HG03432 (cell line): ENCODE results near the gene ABR.
"Not testable (repeated sequence)": the region's sequence is repeated elsewhere in the genome, so short reads cannot be mapped to it uniquely, and the experiment has no call there.

Experiments
- ATAC-seq: cut with Tn5 transposase; IDR thresholded peaks from one replicate; pipeline ENCODE4 v1.9.1; 2021; ENCODE audit warnings: mild to moderate bottlenecking, moderate library complexity; ENCODE audit not compliant: unreplicated experiment

Gene ABR

DNA sequence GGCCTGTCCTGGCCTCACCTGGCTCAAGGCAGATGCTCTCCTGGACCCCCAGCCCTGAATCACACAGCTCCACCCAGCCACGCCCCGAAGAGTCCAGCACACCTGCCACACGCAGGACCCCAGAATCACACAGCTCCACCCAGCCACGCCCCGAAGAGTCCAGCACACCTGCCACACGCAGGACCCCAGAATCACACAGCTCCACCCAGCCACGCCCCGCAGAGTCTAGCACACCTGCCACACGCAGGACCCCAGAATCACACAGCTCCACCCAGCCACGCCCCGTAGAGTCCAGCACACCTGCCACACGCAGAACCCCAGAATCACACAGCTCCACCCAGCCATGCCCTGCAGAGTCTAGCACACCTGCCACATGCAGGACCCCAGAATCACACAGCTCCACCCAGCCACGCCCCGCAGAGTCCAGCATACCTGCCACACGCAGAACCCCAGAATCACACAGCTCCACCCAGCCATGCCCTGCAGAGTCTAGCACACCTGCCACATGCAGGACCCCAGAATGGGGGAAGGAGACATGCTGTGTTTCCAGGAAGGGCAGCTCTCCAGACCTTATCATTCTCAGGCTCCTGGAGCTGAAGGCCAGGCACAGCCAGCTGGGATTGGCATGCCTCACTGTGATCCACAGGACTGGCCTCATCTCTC, 105.7 kb downstream of the ABR start:
- not testable (repeated sequence) for ATAC-seq

DNA sequence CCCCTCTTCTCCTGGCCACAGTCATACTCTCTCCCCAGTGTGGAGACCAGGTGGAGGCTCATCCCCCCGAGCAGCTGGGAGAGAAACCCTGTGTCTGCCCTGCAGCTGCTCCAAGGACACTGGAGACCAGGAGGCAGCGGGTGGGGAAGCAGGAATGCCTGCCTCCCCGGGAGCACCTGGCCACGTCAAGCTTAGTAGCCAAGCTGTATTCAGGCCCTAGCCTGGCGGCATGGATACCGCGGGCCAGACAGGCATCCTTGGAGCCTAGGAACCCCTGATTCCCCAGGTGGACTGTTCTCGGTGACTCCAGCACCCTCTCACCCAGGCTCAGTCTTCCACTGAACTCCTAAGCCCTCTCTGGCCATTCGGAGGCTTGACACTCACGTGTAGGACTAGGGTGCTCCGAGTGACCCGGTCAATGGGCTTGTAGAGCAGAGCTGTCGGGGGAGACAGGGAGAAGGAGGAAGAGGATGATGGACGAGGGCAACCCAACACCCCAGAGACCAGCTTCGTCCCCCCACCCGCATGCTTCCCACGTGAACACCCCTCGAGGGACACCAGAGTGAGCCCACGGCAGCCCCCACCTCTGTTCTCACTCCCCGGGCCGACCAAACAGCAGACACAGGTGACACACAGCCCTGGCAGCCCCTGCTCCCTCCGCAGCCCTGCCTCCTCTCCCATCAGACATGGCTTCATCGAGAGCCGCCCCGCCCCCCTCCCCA, 106.4 kb downstream of the ABR start:
- no peak for ATAC-seq

DNA sequence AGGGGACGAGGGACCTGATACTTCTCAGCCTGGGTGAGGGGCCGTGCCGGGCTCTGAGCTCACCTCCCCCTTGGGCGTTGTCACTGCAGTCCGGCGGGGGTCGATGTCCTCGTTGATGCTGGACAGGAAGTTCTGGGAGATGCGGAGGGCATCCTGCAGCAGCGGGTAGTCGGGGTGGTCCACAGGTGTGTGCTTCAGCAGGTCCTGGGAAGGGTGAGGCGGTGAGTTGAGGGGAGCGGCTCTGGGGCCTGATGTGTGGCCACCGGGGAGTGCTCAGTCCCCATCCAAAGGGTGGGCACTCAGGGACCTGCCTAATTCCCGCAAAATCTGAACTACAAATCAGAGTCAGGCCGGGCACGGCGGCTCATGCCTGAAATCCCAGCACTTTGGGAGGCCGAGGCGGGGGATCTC, 107.2 kb downstream of the ABR start:
- ATAC-seq: no peak

DNA sequence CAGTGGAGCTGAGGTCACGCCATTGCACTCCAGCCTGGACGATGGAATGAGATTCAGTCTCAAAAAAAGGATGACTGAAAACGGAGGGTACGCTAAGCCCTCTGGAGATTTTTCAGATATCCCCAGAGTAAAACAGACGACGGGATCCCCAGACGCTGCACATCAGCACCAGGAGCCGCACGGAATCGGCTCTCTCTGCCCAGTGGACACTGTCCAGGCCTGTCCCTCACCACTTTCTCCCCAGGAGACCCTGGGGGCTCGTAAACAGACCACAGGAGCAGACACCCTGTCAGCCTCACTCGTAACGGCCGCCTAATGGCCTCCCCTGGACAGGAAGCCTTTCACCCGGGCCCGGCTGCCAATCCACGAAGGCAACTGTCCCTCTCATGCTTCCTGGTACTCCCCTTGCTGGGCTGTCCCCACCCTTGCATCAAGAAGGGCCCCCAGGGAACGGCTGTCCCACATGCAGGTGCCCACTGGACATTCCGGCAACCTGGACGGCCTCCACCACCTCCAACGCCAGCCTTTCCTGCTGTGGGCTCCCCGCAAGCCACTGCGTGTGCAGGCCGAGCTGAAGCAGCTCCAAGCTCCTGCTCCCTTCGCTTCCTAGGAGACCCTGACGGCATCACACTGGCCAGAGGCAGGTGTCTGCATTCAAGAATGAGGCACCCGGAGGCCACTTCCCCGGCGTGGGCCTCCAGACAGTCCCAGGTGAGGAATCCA, 108.5 kb downstream of the ABR start:
- no peak for ATAC-seq

DNA sequence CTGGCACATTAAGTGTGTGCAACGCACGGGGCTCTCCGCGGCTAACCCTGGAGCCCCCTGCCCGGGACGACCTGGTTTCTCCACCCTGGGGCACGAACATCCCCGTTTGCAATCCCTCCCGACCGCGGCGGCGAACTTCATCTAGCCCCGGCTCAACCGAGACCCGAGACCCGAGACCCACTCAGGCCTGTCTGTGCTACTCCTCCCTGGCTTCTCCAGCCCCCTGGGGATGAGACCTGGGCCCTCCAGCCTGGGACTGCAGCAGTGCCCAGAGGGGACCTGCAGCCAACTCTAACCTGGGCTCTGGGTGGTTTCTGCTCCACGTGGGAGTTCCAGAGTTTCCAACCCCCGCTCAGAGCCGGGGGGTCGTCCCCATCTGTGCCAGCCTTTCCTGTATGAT, 109.4 kb downstream of the ABR start:
- ATAC-seq: no peak

DNA sequence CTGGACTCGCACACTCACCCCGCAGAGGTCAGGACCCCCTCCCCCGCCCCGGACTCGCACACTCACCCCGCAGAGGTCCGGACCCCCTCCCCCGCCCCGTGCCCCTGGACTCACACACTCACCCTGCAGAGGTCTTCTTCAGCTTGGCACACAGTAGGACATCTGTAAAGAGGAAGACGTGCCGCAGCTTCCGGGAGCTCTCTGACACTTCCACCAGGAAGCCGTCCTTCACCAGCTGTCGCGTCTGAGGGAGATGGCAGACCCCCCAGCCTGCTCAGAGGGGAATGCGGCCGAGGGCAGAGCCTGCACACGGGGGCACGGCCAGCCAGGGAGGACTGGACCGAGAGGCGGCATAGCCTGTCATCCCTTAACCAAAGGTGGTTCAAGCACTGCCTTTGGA, 109.9 kb downstream of the ABR start:
- ATAC-seq: no peak

DNA sequence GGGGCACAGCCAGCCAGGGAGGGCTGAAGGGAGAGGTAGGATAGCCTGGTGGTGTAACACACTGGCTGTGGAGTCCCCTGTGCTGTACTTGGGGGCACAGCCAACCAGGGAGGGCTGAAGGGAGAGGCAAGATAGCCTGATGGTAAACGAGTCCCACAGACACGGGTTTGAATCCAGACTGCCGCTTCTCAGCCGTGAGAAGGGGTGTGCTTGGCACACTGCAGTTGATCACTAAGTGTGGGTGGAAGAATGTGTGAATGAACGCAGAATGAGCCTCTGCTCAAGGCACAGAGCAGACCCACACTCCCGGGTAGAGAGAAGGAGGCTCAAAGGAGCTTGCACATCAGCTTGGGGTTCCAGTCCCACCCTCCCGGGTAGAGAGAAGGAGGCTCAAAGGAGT, 111.4 kb downstream of the ABR start:
- no peak for ATAC-seq

DNA sequence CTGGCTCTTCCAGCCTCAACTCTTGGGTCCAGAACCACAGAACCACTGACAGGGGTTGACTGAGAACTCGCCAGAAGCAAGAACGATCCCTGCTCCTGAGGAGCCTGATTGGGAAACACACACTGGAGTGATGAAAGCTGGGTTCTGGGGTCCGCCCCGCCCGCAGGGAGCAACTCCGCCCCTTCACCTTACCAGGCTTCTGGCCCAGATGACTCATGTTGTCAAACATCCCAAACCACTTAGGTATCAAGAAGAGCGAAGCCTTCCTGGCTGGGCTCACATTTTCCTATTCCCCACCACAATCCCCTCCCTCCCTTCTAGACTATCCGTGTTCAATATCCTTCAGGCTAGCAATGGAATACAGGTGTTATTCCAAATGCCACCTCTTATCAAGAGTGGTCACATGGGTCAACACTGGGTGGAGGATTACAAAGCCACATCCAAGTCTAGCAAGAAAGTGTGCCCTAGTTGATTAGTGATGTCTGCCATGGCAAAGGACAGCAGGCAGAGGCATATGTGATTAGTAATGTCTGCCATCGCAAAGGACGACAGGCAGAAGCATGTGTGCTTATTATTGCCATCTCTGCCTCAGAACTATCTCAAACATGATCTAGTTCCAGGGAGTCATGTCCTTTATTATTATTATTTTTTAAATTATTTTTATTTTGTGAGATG, 112.4 kb downstream of the ABR start:
- no peak for ATAC-seq

DNA sequence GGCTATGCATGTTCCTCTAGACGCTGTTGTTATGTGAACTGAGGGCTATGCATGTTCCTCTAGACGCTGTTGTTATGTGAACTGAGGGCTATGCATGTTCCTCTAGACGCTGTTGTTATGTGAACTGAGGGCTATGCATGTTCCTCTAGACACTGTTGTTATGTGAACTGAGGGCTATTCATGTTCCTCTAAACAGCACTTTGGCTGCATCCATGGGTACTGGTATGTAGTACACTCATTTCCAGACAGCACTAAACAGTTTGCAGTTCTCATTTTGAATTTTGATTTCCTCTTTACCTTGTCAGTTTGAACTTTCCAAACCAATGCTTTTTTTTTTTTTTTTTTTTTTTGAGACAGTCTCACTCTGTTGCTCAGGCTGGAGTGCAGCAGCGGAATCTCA, 114.4 kb downstream of the ABR start:
- ATAC-seq: not testable (repeated sequence)

DNA sequence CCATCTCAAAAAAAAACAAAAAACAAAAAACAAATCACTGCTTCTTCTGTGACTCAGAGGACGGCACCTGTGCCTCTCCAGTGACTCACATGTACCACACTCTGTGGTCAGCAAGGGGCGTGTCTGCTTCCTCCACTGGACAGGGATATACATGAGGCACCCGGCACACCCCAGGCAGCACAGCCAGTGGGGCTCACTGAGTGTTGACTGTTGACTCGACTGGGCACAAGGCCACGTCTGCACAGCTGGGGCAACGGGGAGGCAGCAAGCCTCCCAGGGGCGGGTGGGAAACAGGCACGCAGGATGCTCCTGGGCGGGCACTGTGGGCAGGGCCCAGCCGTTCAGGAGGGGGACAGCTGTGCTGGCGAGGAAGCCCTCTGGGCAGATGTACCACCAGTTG, 118.8 kb downstream of the ABR start:
- ATAC-seq: no peak

DNA sequence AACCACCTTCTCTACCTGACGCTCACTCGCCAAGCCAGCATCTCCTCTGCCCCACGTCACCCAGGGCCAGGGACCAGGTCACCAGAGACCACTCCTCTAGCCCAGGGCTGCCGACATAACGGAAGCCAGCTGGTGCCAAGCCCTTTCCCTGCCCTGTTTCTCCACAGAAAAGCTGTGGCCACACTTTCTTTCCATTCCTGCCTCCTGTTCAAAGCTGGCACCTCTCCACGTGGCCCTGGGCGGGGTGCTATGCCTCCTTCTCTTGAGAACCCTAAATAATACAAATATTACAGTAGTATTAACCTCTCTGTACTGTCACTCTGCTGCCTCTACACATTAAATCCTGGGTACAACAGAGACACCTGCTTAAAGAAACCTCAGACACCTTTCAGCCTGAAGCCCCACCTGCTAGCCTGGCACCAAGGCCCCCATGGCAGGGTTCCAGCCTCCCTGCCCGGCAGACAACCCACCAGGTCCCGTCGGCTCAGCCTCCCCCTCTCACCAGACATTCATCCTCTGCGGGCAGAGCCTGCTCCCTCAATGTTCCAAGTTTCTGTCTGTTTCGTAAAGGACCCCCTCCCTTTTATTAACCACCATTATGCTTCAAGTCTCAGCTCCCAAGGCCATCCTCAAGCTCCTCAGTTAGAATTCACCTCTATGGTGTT, 120.5 kb downstream of the ABR start:
- no peak for ATAC-seq

DNA sequence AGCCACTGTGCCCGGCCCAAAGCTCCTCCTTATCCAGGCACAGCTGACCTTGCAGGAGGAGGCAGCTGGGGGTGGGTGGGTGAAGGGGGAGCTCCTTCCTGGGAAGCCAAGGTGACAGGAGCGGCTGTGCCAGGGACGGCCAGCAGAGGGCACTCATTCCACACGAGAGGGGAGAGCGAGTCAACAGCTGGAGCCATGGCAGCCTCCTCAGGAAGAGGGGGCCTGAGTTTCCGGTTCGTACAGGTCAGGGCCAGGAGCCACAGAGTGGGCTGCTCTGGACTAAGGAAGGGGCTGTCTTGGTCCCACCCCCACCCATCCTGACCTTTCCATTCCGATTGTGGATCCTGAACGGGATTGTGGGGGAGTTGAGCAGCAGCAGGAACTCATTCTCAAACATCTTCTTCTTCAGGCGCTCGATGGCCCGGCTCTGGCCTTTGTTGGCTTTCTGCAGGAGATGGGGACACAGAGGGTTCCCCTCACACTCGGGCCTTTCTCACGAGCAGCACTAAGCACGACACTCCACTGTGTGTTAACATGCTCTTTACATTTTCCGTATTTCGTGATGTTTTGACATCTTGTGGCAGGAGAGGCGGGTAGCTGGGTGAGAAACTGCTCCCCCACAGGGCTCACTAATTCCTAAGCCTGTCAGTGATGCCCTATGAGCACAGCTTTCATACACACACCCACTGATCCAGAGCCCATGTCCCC, 121.2 kb downstream of the ABR start:
- ATAC-seq: no peak

DNA sequence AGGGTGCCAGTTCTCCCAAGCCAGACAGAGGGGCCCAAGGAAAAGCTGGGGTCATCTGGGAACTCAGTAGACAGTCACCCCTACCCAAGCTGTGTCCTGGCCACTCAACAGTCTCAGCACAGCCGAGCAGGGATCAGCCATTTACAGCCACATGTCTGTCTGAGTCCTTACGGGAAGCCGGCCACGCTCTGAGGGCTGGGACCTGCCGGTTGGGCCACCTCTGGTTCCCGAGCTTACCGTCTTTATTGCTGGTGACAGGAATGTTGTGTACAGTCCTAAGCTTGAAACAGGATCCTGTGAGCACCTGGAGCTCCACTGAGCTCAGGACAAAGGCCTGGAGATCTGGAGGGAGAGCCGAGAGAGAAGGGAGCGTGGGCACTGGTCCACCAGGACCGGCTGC, 123.0 kb downstream of the ABR start:
- ATAC-seq: no peak

DNA sequence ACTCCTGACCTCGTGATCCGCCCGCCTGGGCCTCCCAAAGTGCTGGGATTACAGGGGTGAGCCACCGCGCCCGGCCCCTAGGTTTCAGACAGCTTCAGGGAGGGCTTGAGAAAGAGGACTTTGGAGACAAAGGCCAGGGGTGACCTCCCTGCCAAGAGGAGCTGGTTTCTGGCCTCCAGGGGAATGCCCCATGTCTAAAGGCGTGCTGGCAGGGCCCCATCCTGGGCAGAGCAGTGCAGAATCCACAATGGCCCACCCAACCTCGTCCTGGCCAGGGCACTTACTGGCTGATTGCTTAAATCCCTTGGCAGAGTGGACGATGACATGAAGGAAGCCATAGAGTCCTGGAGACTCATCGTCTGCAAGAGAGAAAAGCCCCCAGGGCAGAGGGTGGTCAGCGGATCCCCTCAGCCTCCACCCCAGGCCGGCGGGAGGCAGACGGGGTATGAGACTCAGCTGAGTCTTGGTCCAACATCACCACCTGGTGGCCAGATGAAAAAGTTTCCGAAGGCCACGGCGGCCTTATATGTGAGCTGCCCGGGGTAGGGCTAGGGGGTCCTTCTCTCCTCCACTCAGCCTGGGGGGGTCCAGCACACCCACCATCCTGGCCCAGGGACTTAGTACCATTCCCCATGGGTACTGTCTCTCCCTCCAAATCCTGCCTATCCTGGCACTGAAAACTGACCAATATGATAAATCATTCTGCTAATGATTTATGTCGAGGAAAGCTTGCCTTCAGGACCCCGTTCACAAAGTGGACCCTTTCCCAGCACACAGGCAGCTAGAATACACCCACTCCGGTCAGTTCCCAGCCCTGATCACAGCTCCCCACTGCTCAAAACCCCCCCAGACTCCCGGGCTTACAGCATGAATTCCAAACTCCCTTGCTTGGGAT, 123.8 kb downstream of the ABR start:
- no peak for ATAC-seq

DNA sequence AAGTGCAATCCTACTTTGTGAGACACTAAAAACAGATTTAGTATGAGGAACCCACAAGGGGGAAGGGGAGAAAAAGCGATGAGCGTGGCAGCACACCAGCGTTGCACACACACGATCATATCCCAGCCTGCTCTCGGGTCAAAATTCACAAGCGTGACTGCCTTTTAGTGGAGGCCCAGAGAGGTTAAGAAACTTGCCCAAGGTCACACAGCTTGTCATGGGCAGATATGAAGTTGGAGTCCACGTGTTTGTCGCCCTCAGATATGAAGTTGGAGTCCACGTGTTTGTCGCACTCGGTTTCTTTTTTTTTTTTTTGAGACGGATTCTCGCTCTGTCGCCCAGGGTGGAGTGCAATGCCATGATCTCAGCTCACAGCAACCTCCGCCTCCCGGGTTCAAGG, 124.5 kb downstream of the ABR start:
- ATAC-seq: no peak

DNA sequence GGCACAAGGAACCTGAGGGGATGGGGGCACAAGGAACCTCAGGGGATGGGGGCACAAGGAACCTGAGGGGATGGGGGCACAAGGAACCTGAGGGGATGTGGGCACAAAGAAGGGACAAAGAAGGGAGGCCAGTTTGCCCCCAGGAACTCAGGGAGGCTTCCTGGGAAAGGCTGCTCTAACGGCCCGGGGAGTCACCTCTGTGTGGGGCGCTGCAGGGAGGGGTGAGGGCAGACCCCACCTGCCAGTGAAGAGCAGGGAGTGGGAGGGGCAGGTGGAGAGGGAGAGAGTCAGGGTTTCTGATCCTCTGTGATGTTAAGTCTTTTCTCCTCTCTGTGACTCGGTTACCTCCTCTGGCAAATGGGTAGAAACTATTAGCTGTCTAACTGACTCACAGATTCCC, 125.1 kb downstream of the ABR start:
- ATAC-seq: no peak

DNA sequence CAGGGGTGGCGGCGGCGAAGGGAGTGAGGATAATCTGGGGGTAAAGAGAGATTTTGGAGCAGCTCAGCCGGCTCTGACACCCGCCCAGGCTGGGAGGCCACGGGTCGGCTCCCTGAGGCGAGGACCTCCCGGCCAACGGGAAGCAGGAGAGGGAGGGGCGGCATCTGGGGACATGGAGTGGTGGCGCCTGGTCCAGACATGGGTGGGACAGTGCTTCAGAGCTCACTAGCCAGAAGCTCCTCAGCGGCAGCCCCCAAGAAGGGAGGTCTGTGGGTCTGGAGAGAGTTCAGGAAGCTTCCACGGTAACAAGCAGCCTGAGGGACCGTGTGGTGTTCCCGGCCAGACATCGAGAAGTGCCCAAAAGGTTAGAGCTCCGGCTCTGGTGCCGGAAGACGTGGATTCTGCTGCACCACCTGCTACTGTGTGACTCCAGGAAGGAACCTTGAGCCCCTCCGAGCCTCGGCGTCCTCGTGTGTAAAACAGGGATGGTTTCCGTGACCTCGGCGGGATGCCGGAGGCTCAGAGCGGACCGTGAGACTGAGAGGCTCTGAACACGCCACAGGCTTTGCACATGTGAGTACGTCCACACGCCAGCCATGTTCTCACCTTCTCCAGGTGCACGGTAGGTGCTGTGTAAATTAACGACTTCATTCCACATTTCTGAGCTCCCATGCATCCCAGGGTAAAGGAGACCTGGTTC, 126.0 kb downstream of the ABR start:
- ATAC-seq: no peak

DNA sequence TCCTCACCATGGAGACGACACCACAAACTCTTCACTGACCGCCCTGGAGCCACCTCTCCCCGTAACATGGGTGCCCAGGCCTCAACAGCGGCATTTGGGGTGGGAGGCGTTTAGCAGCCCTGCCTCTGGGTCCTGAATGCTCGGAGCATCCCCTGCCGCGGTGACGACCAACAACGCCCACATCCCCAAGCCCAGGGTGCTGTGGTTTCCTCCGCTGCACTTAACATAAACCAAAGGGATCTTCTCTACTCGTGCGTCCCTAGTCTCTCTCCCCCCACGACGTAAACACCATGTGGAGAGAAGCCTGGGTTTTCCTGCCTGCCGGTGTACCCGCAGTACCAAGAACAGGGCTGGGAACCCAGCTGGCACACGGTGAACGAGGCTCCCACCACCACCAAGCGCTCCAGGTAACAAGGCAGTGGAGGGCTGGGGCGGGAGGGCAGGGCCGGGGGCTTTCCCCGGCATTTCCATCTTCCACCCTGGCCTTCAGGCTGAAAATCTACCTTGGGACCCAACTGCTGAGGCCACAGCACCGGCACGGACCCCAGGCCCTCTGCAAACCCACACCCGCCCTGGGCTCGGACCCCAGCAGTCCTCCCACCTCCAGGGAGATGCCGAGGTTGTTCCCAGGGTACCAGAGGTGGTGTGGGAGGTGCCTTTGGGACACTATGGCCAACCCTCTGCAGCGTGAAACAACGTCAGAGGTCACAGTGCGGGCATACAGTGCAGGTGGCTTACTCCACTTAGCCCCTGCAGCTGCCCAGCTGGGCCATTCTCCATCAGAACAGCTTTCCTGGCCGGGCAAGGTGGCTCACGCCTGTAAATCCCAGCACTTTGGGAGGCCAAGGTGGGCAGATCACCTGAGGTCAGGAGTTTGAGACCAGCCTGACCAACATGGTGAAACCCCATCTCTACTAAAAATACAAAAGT, 128.5 kb downstream of the ABR start:
- no peak for ATAC-seq
